Keratinocyte (primary cell): ENCODE data around the gene NEK6.

ENCODE experiments used
- EZH2 ChIP-seq: IDR thresholded peaks from one replicate; pipeline ENCODE4 v1.6.1; 2012; ENCODE audit warnings: inconsistent platforms, mild to moderate bottlenecking, low read length, moderate library complexity
- TF ChIP-seq, protein P1 (sequence below), 3 experiments: IDR thresholded peaks in 1 of 3; conservative IDR thresholded peaks in 1 of 3; optimal IDR thresholded peaks in 1 of 3; 2 replicates in 2 of 3; 3 replicates in 1 of 3; pipeline versions ENCODE3 to v1.5.1; 2011; ENCODE audit warnings: low read length in 3 of 3, mild to moderate bottlenecking in 3 of 3, moderate library complexity in 2 of 3, control low read depth in 1 of 3, inconsistent platforms in 1 of 3; ENCODE audit not compliant: insufficient read depth in 2 of 3; ENCODE audit errors: extremely low read depth in 1 of 3

DNA sequence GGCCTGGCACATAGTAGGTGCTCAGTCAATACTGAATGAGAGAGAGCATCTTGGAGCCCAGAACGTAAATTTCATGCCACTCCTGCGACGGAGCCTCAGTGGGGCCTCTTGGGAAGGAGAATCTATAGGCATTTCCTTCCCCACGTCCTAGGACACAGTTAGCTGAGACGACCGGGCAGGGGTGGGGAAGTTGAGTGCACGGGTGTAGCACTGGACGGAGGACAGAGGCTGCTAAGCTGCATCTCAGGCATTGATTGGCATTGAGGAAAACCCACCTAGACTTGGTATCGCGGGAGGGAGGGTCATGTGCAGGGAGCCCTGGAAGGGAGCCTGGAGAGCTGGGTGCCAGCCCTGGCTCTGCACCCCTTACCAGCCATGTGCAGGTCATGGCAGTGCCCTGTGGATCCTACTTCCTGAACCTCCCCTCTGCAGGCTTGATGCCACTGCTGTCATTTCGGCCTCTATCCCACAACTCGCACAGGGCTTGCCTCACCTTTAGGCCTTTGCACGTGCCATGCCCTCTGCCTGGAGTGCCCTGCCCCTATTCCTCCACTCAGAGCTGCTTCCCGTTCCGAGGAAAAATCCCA lies 25.6 kb downstream of the NEK6 start:
- TF ChIP-seq, protein P1, sequence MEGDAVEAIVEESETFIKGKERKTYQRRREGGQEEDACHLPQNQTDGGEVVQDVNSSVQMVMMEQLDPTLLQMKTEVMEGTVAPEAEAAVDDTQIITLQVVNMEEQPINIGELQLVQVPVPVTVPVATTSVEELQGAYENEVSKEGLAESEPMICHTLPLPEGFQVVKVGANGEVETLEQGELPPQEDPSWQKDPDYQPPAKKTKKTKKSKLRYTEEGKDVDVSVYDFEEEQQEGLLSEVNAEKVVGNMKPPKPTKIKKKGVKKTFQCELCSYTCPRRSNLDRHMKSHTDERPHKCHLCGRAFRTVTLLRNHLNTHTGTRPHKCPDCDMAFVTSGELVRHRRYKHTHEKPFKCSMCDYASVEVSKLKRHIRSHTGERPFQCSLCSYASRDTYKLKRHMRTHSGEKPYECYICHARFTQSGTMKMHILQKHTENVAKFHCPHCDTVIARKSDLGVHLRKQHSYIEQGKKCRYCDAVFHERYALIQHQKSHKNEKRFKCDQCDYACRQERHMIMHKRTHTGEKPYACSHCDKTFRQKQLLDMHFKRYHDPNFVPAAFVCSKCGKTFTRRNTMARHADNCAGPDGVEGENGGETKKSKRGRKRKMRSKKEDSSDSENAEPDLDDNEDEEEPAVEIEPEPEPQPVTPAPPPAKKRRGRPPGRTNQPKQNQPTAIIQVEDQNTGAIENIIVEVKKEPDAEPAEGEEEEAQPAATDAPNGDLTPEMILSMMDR (optimal IDR thresholded peaks at IDR 0.05 in 1 of 3, IDR thresholded peaks at IDR 0.05 in 1 of 3, conservative IDR thresholded peaks at IDR 0.05 in 1 of 3; ENCODE audit: extremely low read depth in 1 of 3, insufficient read depth in 2 of 3, low read length in 3 of 3): no peak
- no peak for TF ChIP-seq EZH2
